Stomach smooth muscle (tissue), 2 donors: ENCODE results near the gene UBE2D3.

Experiments
- H3K27ac ChIP-seq: one replicate; pipeline ENCODE4 v1.7.0; 2013; ENCODE audit warnings: mild to moderate bottlenecking, low read length, inconsistent platforms
- H3K27me3 ChIP-seq, 2 donors: one replicate each; pipeline ENCODE4 v1.7.0; 2013; ENCODE audit warnings: low read length in 2 of 2; ENCODE audit not compliant: insufficient read depth in 2 of 2, control insufficient read depth in 1 of 2
- H3K36me3 ChIP-seq, 2 donors: one replicate each; pipeline ENCODE4 v1.7.0; 2013; ENCODE audit warnings: low read length in 2 of 2; ENCODE audit not compliant: control insufficient read depth in 2 of 2, insufficient read depth in 2 of 2
- H3K4me1 ChIP-seq: one replicate; pipeline ENCODE4 v1.7.0; 2013; ENCODE audit warnings: low read length; ENCODE audit not compliant: control insufficient read depth, insufficient read depth
- H3K4me3 ChIP-seq, 2 donors: one replicate each; pipeline ENCODE4 v1.7.0; 2013; ENCODE audit warnings: low read length in 2 of 2
- H3K9ac ChIP-seq, 2 donors: one replicate each; pipeline ENCODE4 v1.7.0; 2013; ENCODE audit warnings: low read length in 2 of 2, mild to moderate bottlenecking in 1 of 2
- H3K9me3 ChIP-seq, 2 donors: one replicate each; pipeline ENCODE4 v1.7.0; 2013; ENCODE audit warnings: low read length in 2 of 2; ENCODE audit not compliant: control insufficient read depth in 2 of 2
- donor health status: healthy.
- donor health status: Pancreatic carcinoma.

The UBE2D3 gene

DNA sequence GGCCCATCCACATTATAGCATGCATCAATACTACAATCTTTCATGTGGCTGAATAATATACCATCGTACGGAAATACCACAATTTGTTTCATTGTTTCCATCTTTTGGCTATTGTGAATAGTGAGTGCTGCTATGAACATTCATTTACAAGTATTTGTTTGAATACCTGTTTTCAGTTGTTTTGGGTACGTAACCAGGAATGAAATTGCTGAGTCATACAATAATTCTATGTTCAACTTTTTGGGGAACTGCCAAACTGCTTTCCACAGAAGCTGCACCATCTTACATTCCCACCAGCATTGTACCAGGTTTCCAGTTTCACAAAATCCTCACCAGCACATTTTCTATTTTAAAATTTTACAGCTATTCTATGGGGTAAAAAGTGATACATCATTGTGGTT lies 38.0 kb downstream of the UBE2D3 start:
- H3K27me3 ChIP-seq: no peaks in the 10 kb centered on the region
- H3K4me1 ChIP-seq: no peaks in the 10 kb centered on the region
- H3K27ac ChIP-seq: no peak overlapping the region
- peaks cover 0 to 7% of the 10 kb centered on the region in 2 donors for H3K36me3 ChIP-seq
- no peaks in the 10 kb centered on the region for H3K9me3 ChIP-seq
- H3K4me3 ChIP-seq: no peak overlapping the region
- no peak overlapping the region for H3K9ac ChIP-seq

DNA sequence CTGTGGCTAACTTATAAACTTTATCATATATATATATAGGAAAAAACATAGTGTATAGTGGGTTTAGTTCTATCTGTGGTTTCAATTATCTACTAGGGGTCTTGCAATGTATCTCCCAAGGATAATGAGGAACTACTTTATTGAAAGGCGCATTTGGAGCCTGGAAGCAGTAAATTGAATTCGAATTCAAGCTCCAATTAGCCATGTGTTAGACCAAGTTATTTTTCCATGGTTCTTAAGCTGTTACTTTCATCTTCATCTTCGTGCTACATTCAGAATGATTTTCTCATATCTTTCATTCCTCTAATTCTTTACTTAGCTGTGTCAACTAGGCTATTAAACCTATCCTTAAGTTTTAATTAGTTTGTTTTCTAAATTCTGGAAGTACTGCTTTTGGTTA lies 39.4 kb downstream of the UBE2D3 start:
- no peak overlapping the region for H3K27ac ChIP-seq
- no peaks in the 10 kb centered on the region for H3K9me3 ChIP-seq
- peaks cover 0 to 4% of the 10 kb centered on the region in 2 donors for H3K36me3 ChIP-seq
- no peak overlapping the region for H3K4me3 ChIP-seq
- no peak overlapping the region for H3K9ac ChIP-seq
- no peaks in the 10 kb centered on the region for H3K27me3 ChIP-seq
- H3K4me1 ChIP-seq: no peaks in the 10 kb centered on the region

DNA sequence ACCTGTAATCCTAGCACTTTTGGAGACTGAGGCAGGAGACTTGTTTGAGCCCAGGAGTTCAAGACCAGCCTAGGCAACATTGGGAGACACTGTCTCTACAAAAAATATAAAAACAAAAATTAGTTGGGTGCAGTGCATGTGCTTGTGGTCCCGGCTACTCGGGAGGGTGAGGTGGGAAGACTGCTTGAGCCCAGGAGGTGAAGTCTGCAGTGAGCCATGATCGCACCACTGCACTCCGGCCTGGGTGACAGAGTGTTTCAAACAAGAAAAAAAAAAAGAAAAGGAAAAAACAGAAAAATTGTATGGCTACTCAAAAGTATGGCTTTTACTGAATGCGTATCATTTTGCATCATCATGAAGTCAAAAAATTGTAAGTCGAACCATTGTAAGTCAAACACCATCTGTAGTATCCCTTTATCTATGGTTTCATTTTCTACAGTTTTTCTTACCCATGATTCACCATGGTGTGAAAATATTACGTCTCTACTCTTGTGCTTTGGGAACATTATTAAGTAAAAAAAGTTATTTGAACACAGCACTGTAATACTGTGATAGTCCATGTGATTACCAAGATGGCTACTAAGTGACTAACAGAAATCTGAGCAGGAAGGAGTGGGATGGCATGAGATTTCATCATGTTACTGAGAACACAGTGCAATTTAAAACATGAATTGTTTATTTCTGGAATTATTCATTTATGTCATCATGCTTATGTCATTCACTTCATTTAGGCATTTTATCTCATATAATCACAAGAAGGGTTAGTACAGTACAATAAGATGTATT lies 40.1 kb downstream of the UBE2D3 start:
- no peaks in the 10 kb centered on the region for H3K4me1 ChIP-seq
- H3K36me3 ChIP-seq: peaks cover 0 to 4% of the 10 kb centered on the region in 2 donors
- no peaks in the 10 kb centered on the region for H3K27me3 ChIP-seq
- H3K27ac ChIP-seq: no peak overlapping the region
- H3K9me3 ChIP-seq: no peaks in the 10 kb centered on the region
- H3K9ac ChIP-seq: no peak overlapping the region
- H3K4me3 ChIP-seq: no peak overlapping the region

DNA sequence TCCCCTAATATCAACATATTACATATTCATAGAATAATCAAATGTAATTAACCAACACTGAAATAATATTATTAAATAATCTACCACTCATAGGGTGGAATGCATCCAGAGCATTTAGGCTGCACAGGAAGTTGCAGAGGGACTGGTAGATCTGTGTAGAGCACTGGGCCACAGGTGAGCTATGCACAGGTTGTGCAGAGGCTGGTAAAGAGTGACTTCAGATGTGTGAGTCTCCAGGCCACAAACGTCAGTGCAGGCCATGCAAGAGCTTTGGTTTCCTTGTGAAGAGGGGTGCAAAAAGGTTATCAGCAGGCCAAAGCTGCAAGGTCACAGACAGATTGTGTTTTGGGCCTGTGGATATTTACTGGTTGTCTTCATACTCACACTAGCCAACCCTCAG lies 41.1 kb downstream of the UBE2D3 start:
- peaks cover 0 to 4% of the 10 kb centered on the region in 2 donors for H3K36me3 ChIP-seq
- no peaks in the 10 kb centered on the region for H3K27me3 ChIP-seq
- H3K9me3 ChIP-seq: no peaks in the 10 kb centered on the region
- no peak overlapping the region for H3K27ac ChIP-seq
- no peak overlapping the region for H3K4me3 ChIP-seq
- no peaks in the 10 kb centered on the region for H3K4me1 ChIP-seq
- no peak overlapping the region for H3K9ac ChIP-seq

DNA sequence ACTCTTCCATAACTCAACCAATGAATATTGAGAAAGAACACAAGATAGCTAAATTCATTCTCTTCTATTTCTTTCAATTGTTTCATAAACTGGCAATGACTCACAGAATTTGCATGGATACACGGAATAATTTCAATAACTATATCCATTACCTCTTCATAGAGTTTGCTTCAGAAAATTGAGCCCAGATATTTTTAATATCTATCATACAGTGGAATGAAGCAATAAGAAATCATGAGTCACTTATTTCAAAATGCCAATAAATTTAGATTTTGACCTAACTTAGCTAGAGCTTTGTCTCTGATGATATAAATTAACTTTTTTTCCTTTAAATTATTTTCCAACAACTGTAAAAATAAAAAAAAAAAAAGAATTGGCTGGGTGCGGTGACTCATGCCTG lies 44.3 kb downstream of the UBE2D3 start:
- no peaks in the 10 kb centered on the region for H3K27me3 ChIP-seq
- H3K4me3 ChIP-seq: no peak overlapping the region
- H3K9me3 ChIP-seq: no peaks in the 10 kb centered on the region
- no peaks in the 10 kb centered on the region for H3K4me1 ChIP-seq
- no peak overlapping the region for H3K9ac ChIP-seq
- H3K36me3 ChIP-seq: peaks cover 0 to 4% of the 10 kb centered on the region in 2 donors
- H3K27ac ChIP-seq: no peak overlapping the region

DNA sequence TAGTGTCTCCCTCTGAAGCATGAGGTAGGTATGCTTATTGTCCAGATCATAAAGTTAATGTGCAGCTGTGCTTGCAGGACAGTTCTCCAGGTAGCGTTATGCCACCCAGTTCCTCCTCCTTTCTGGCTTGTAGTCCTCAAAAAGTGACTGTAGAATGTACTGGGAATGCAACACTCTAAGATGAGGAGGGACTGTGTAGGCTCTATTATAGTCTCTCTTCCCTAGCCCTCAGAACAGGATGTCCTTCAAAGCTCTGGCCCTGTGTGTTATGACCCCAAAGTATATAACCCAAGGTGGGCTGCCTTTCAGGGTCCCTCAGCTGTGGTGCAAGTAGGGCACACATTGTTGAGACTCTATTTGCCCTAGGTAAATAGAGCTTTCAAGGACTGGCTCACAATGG lies 45.8 kb downstream of the UBE2D3 start:
- no peaks in the 10 kb centered on the region for H3K27me3 ChIP-seq
- H3K27ac ChIP-seq: no peak overlapping the region
- peaks cover 0 to 3% of the 10 kb centered on the region in 2 donors for H3K36me3 ChIP-seq
- no peak overlapping the region for H3K9ac ChIP-seq
- H3K4me3 ChIP-seq: no peak overlapping the region
- H3K4me1 ChIP-seq: no peaks in the 10 kb centered on the region
- H3K9me3 ChIP-seq: no peaks in the 10 kb centered on the region

DNA sequence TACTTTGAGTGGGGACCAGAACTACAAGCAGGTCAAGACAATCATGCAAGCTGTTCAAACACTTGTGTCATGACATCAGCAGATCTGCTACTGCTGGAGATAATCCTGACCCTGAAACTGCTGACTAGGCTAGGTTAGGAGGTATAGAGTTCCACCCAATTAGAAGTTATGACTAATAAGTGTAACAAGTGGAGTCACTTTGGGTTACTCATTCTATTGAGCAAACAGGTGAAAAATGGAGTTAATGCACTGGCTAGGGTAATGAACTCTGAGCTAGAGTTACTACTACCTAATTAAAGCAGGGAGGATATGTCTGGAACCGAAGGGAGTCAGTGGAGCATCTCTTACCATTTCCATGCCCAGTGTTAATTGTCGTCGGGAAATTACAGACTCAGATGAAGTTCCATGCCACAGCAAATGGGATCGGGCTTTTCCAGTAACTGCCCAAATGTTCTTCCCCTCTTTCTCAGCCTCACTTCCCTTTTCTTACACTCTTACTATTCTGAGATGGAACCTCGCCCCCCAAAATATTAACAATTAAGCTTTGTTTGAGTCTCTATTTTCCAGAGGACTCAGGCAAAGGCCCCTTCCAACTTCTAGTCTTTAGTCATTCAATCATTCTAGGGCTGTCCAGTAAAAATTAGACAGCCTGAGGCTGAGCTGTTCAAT lies 46.7 kb downstream of the UBE2D3 start:
- Histone ChIP-seq H3K27me3 (no peaks in the 10 kb centered on the region), H3K27ac (no peak overlapping the region), H3K9ac (no peak overlapping the region), H3K9me3 (no peaks in the 10 kb centered on the region), H3K36me3 (no peaks in the 10 kb centered on the region), H3K4me3 (no peak overlapping the region), H3K4me1 (no peaks in the 10 kb centered on the region)

DNA sequence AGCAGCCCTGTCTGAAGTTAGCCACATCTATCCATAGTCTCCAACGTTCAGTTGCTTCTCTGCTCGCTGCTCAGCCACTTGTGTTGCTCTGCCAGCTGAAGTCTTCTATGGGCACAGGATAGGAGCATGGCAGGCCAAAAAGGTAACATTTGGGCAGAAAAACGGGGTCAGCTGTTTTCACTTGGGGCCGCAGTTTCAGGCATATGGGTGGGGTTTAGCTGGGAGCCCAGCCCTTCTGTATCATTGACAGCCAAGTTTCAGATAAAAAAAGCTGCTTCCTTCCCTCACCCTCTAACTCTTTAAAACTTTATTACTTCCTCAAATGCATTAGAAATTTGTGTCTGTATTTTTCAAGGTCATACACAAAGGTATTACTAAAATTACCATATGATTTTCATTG lies 48.1 kb downstream of the UBE2D3 start:
- Histone ChIP-seq H3K36me3 (no peaks in the 10 kb centered on the region), H3K9ac (no peak overlapping the region), H3K27me3 (no peaks in the 10 kb centered on the region), H3K9me3 (no peaks in the 10 kb centered on the region), H3K4me1 (no peaks in the 10 kb centered on the region), H3K27ac (no peak overlapping the region), H3K4me3 (no peak overlapping the region)

DNA sequence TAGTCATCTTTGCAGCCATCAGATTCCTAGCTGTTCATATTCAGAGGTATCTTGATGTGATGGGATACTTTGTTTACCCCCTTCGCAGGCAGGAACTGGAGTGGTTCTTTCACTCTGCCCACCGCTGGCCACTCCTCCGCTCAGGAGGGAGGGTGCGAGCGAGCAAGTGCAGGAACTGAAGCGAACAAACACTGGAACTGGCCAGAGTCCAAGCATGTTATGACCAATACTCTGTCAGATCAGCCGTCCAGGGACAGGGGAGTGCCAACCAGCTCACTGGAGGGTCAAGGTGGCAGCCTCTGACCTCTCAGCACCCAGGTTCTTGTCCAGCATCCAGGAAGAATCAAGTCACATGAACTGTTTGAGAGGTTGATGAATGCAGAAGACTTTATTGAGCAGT lies 48.6 kb downstream of the UBE2D3 start:
- no peak overlapping the region for H3K27ac ChIP-seq
- no peak overlapping the region for H3K4me3 ChIP-seq
- no peaks in the 10 kb centered on the region for H3K4me1 ChIP-seq
- no peaks in the 10 kb centered on the region for H3K36me3 ChIP-seq
- no peak overlapping the region for H3K9ac ChIP-seq
- H3K9me3 ChIP-seq: no peaks in the 10 kb centered on the region
- H3K27me3 ChIP-seq: no peaks in the 10 kb centered on the region

DNA sequence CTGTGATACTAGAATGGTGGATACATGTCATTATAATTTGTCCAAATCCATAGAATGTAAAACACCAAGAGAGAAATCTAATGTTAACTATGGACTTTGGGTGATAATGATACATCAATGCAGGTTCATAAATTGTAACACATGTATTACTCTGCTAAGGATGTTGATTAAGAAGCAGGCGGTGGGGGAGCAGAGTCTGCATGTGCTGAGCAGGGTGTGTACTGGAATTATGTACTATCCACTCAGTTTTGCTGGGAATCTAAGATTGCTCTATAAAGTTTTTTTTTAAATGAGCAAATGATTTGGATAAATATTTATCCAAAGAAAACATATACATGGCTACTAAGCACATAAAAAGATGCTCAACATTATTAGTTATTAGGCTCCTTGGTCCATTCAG lies 51.5 kb downstream of the UBE2D3 start:
- no peak overlapping the region for H3K9ac ChIP-seq
- H3K4me1 ChIP-seq: no peaks in the 10 kb centered on the region
- no peak overlapping the region for H3K4me3 ChIP-seq
- H3K36me3 ChIP-seq: no peaks in the 10 kb centered on the region
- no peaks in the 10 kb centered on the region for H3K9me3 ChIP-seq
- no peak overlapping the region for H3K27ac ChIP-seq
- no peaks in the 10 kb centered on the region for H3K27me3 ChIP-seq

DNA sequence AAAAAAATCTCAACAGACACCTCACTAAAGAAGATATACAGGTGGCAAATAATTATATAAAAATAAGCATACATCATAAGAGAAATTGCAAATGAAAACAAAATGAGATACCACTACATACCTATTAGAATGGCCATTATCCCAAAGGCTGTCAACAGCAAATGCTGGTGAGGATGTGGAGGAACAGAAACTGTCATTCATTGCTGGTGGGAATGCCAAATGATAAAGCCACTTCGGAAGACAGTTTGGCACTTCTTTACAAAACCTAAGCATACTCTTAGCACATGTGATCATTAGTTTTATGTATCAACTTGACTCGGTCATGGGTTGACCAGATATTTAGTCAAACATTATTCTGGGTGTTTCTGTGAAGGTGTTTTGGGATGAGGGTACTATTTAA lies 53.1 kb downstream of the UBE2D3 start:
- Histone ChIP-seq H3K9me3 (no peaks in the 10 kb centered on the region), H3K9ac (no peak overlapping the region), H3K4me3 (no peak overlapping the region), H3K27ac (no peak overlapping the region), H3K4me1 (no peaks in the 10 kb centered on the region), H3K27me3 (no peaks in the 10 kb centered on the region), H3K36me3 (no peaks in the 10 kb centered on the region)
